HepG2 (cell line): ENCODE measurements around the gene SLC39A1. TPM values are rescaled to one million over a fixed set of nuclear protein-coding genes. Genes with fewer than 3 reads are reported as not detected.

Experiments used
- GMEB1 ChIP-seq: sonication (generic); formaldehyde crosslinking; IDR thresholded peaks from 2 replicates; pipeline ENCODE4 v1.5.1; 2020; ENCODE audit warnings: missing genetic modification reagents, mild to moderate bottlenecking, borderline replicate concordance
- HMG20A ChIP-seq: IDR thresholded peaks from 2 replicates; pipeline ENCODE4 v1.6.1; 2016; ENCODE audit warnings: borderline replicate concordance
- HOMEZ ChIP-seq: IDR thresholded peaks from 2 replicates; pipeline ENCODE4 v1.6.1; 2016; ENCODE audit warnings: low read depth
- IKZF4 ChIP-seq: sonication (generic); formaldehyde crosslinking; IDR thresholded peaks from 2 replicates; pipeline ENCODE4 v1.5.1; 2020; ENCODE audit warnings: borderline replicate concordance, mild to moderate bottlenecking, low read depth, missing genetic modification reagents; ENCODE audit errors: not compliant biosample characterization
- ISL2 ChIP-seq: sonication (generic); formaldehyde crosslinking; IDR thresholded peaks from 2 replicates; pipeline ENCODE4 v1.5.0; 2020; ENCODE audit warnings: missing genetic modification reagents
- MED8 ChIP-seq: sonication (generic); formaldehyde crosslinking; IDR thresholded peaks from 2 replicates; pipeline ENCODE4 v1.8.1; 2023; ENCODE audit warnings: mild to moderate bottlenecking, missing genetic modification reagents; ENCODE audit not compliant: insufficient replicate concordance
- POLR2G ChIP-seq: fragments of 200-400 bp; formaldehyde crosslinking; IDR thresholded peaks from 2 replicates; pipeline ENCODE4 v1.6.1; 2018; ENCODE audit warnings: mild to moderate bottlenecking, low read depth, low read length, moderate library complexity
- RXRB ChIP-seq: IDR thresholded peaks from 2 replicates; pipeline ENCODE4 v1.6.1; 2016; ENCODE audit warnings: borderline replicate concordance, missing genetic modification reagents, missing compliant biosample characterization
- SOX6 ChIP-seq, 2 experiments: fragments of 450-650 bp in 1 of 2; sonication (generic) in 1 of 2; formaldehyde crosslinking in 1 of 2; IDR thresholded peaks; 2 replicates each; pipeline versions ENCODE4 v1.4.0 to v1.6.1; 2017 to 2020; ENCODE audit warnings: antibody characterized with exemption in 1 of 2, mild to moderate bottlenecking in 1 of 2, missing genetic modification reagents in 1 of 2
- SP4 ChIP-seq: sonication (generic); formaldehyde crosslinking; IDR thresholded peaks from 2 replicates; pipeline ENCODE4 v1.8.1; 2023; ENCODE audit warnings: mild to moderate bottlenecking, missing genetic modification reagents
- SRY ChIP-seq: sonication (generic); formaldehyde crosslinking; IDR thresholded peaks from 2 replicates; pipeline ENCODE4 v1.8.0; 2022; ENCODE audit warnings: mild to moderate bottlenecking, missing genetic modification reagents
- ZBTB26 ChIP-seq: IDR thresholded peaks from 2 replicates; pipeline ENCODE4 v1.6.1; 2016; ENCODE audit warnings: missing compliant biosample characterization, missing genetic modification reagents, borderline replicate concordance
- ZBTB49 ChIP-seq: sonication (generic); formaldehyde crosslinking; IDR thresholded peaks from 2 replicates; pipeline ENCODE4 v1.4.0; 2020; ENCODE audit warnings: missing genetic modification reagents, borderline replicate concordance
- ZNF274 ChIP-seq: sonication (generic); formaldehyde crosslinking; IDR thresholded peaks from 2 replicates; pipeline ENCODE4 v1.5.1; 2020; ENCODE audit warnings: mild to moderate bottlenecking, missing genetic modification reagents
- ZNF350 ChIP-seq: sonication (generic); formaldehyde crosslinking; IDR thresholded peaks from 2 replicates; pipeline ENCODE4 v1.4.0; 2020; ENCODE audit warnings: mild to moderate bottlenecking, low read depth, missing genetic modification reagents, borderline replicate concordance
- ZNF761 ChIP-seq: sonication (generic); formaldehyde crosslinking; conservative IDR thresholded peaks from 2 replicates; pipeline ENCODE4 v1.4.0; 2020; ENCODE audit warnings: mild to moderate bottlenecking, missing genetic modification reagents
- ZSCAN12 ChIP-seq: sonication (generic); formaldehyde crosslinking; IDR thresholded peaks from 2 replicates; pipeline ENCODE4 v1.9.0; 2021; ENCODE audit warnings: mild to moderate bottlenecking, missing genetic modification reagents
- ZSCAN25 ChIP-seq: sonication (generic); formaldehyde crosslinking; IDR thresholded peaks from 2 replicates; pipeline ENCODE4 v1.8.0; 2022; ENCODE audit warnings: mild to moderate bottlenecking, missing genetic modification reagents
- ZZZ3 ChIP-seq: sonication (generic); formaldehyde crosslinking; IDR thresholded peaks from 2 replicates; pipeline ENCODE4 v1.4.0; 2020; ENCODE audit warnings: missing genetic modification reagents, mild to moderate bottlenecking, borderline replicate concordance
- polyA plus RNA-seq, 8 experiments: library from polyadenylated mRNA; depleted of rRNA in 3 of 8; stranded (reverse) in 7 of 8; unstranded in 1 of 8; fragments of >200 nt; fragmentation: Illumina TruSeq in 4 of 8; extraction: Trizol in 4 of 8; gene quantifications; 2 replicates each; pipeline versions ENCODE4 v1.2.1 to v1.2.3, GENCODE V29; 2011 to 2016; ENCODE audit warnings: low read depth in 4 of 8, missing spikeins in 1 of 8, mixed read lengths in 1 of 8; ENCODE audit not compliant: insufficient read depth in 1 of 8
- total RNA-seq, 5 experiments: library from RNA; depleted of rRNA; stranded (reverse); fragments of >200 nt; fragmentation: Illumina TruSeq; extraction: Trizol; gene quantifications; 2 replicates each; pipeline ENCODE4 v1.2.3, GENCODE V29; 2016; ENCODE audit warnings: low read depth in 1 of 5

The SLC39A1 gene
- total and polyA plus RNA-seq, 2 of the 13 experiments (the other 11 are each of a cell fraction or from before 2014, with no cell fraction given) = 71.2 to 78.4 TPM

- TF ChIP-seq HOMEZ (peak; percentile 82), ZBTB26 (CRISPR knock-in tag) (peak; percentile 88), SP4 (CRISPR knock-in tag) (peak; percentile 52; the same call in 1 of the 2 replicates), POLR2G (peak; percentile 100), SRY (CRISPR knock-in tag) (peak; percentile 71; the same call in 1 of the 2 replicates), ZSCAN25 (CRISPR knock-in tag) (0 out of 2 replicates have a peak, but pooled peaks have one; percentile 28), ZZZ3 (peak; percentile 89; the same call in 1 of the 2 replicates), RXRB (CRISPR knock-in tag) (peak; percentile 72), HMG20A (peak; percentile 39; the same call in 1 of the 2 replicates), ZNF761 (CRISPR knock-in tag) (peak; percentile 91), IKZF4 (peak; percentile 61), GMEB1 (CRISPR knock-in tag) (peak; percentile 86; the same call in 1 of the 2 replicates), ZBTB49 (CRISPR knock-in tag) (peak; percentile 88; the same call in 1 of the 2 replicates), ISL2 (peak; percentile 49; the same call in 1 of the 2 replicates), ZNF274 (CRISPR knock-in tag) (0 out of 2 replicates have a peak, but pooled peaks have one; percentile 34), SOX6 (IDR thresholded peaks at IDR 0.05) (no peak), SOX6 (CRISPR knock-in tag; IDR thresholded peaks at IDR 0.05) (peak; percentile 15; the same call in 1 of the 2 replicates), ZNF350 (peak; percentile 77; the same call in 1 of the 2 replicates), ZSCAN12 (0 out of 2 replicates have a peak, but pooled peaks have one; percentile 24), MED8 (CRISPR knock-in tag) (no peak)
These were observed 27.3 kb upstream of the SLC39A1 start, which contains the start of gene RPS27 (continued) for GRCh38 chr1:153990468-153991150.
